Mammary epithelial cell (primary cell): Measurements from ENCODE around the gene GBX2.

Source experiments
- CTCF ChIP-seq, 2 donors: IDR thresholded peaks in 1 of 2; conservative IDR thresholded peaks in 1 of 2; 2 replicates each; pipeline ENCODE4 v1.5.1; 2011 to 2012; ENCODE audit warnings: inconsistent platforms in 2 of 2, low read length in 2 of 2, mild to moderate bottlenecking in 2 of 2, control low read depth in 1 of 2, low read depth in 1 of 2; ENCODE audit not compliant: insufficient read depth in 1 of 2; ENCODE audit errors: extremely low read depth in 1 of 2
- EZH2 ChIP-seq: IDR thresholded peaks from 2 replicates; pipeline ENCODE4 v1.6.1; 2012; ENCODE audit warnings: low read length, inconsistent platforms, borderline replicate concordance

- TF ChIP-seq CTCF (conservative IDR thresholded peaks at IDR 0.05 in 1 of 2, IDR thresholded peaks at IDR 0.05 in 1 of 2; ENCODE audit: extremely low read depth in 1 of 2, insufficient read depth in 1 of 2, low read depth in 1 of 2, low read length in 2 of 2) (no peak), EZH2 (peak; percentile 78)
Observed at GRCh38 chr2:236172255-236173035, 4.3 kb upstream of the GBX2 start.
